K562 (cell line): ENCODE data around the gene ABCA10. TPM values are rescaled to one million over a fixed set of nuclear protein-coding genes. Genes with fewer than 3 reads are reported as not detected.

ENCODE experiments used
- ATAC-seq: fragments of 200-7000 bp; cut with Tn5 transposase; 3 replicates; pipeline ENCODE4 v1.9.1; 2020; ENCODE audit warnings: moderate library complexity
- BruUV-seq: library from RNA; stranded (reverse); fragments of 400-500 nt; replicated peaks from 2 replicates; lab custom pipeline; 2021; lab: Mats Ljungman, UMichigan
- CTCF ChIA-PET: fragments of 300-600 bp; formaldehyde crosslinking; extraction: SDS; loops from one replicate; lab custom pipeline; 2021; ENCODE audit warnings: low intra/inter-chr PET ratio; lab: Yijun Ruan, JAX
- POLR2A ChIA-PET: fragments of 300-600, 350-650 bp; sonication (Branson Sonifier 250); formaldehyde crosslinking; extraction: SDS; loops from one replicate; lab custom pipeline; 2021; ENCODE audit warnings: antibody characterized with exemption, inconsistent platforms; lab: Yijun Ruan, JAX
- DNase-seq, 4 experiments: peaks; one replicate each; pipeline versions ENCODE4 v3.0.0 to v3.0.0-alpha.2; 2011 to 2018; ENCODE audit warnings: low spot score in 3 of 4, mixed read lengths in 3 of 4; ENCODE audit errors: extremely low read depth in 1 of 4
- FAIRE-seq: peaks from 2 replicates; lab custom pipeline; 2011; peaks lifted over from hg19 to GRCh38; lab: Jason Lieb, UNC
- H2AFZ ChIP-seq: 2 replicates; pipeline ENCODE4 v1.6.0; 2011; ENCODE audit warnings: low read depth, low read length, control low read depth, inconsistent platforms
- H3K27ac ChIP-seq: fragments of 200-600 bp; 3 replicates; pipeline ENCODE4 v1.8.0; 2011; ENCODE audit warnings: low read depth, mild to moderate bottlenecking, control low read depth, inconsistent platforms, low read length, moderate library complexity, mixed read lengths; ENCODE audit errors: extremely low read depth
- H3K27me3 ChIP-seq, 2 experiments: fragments of 300-600 bp in 1 of 2; 2 replicates in 1 of 2; 3 replicates in 1 of 2; pipeline versions ENCODE4 v1.6.0 to v1.8.0; 2011; ENCODE audit warnings: inconsistent platforms in 2 of 2, low read length in 2 of 2, mild to moderate bottlenecking in 1 of 2, mixed read lengths in 1 of 2, moderate library complexity in 1 of 2; ENCODE audit not compliant: control insufficient read depth in 2 of 2, insufficient read depth in 2 of 2
- H3K36me3 ChIP-seq: fragments of 300-600 bp; 3 replicates; pipeline ENCODE4 v1.8.0; 2011; ENCODE audit warnings: mild to moderate bottlenecking, low read length, inconsistent platforms; ENCODE audit not compliant: control insufficient read depth, insufficient read depth
- H3K4me1 ChIP-seq, 2 experiments: fragments of 200-600 bp in 1 of 2; replicated peaks in 1 of 2; 2 replicates in 1 of 2; 3 replicates in 1 of 2; pipeline versions ENCODE4 v1.5.1 to v1.8.0; 2011; ENCODE audit warnings: inconsistent platforms in 2 of 2, low read length in 2 of 2, mild to moderate bottlenecking in 1 of 2, mixed read lengths in 1 of 2, moderate library complexity in 1 of 2; ENCODE audit not compliant: control insufficient read depth in 2 of 2, insufficient read depth in 2 of 2
- H3K4me2 ChIP-seq: 2 replicates; pipeline ENCODE4 v1.6.1; 2011; ENCODE audit warnings: low read length, control low read depth, inconsistent platforms, mixed read lengths; ENCODE audit not compliant: insufficient read depth
- H3K4me3 ChIP-seq: fragments of 200-600 bp; sonication (generic), shearing (Covaris generic); 2 replicates; pipeline ENCODE4 v1.5.1; 2016; ENCODE audit warnings: control low read depth, inconsistent platforms
- H3K79me2 ChIP-seq: fragments of 200-600 bp; 3 replicates; pipeline ENCODE4 v1.8.0; 2011; ENCODE audit warnings: low read length, inconsistent platforms; ENCODE audit not compliant: control insufficient read depth, insufficient read depth
- H3K9ac ChIP-seq, 2 experiments: 2 replicates each; pipeline versions ENCODE4 v1.6.0 to v1.6.1; 2011; ENCODE audit warnings: low read depth in 2 of 2, low read length in 2 of 2, control low read depth in 1 of 2, inconsistent platforms in 1 of 2, mild to moderate bottlenecking in 1 of 2, mixed read lengths in 1 of 2; ENCODE audit not compliant: insufficient read depth in 1 of 2
- H3K9me1 ChIP-seq: one replicate; pipeline ENCODE4 v1.6.0; 2011; ENCODE audit warnings: inconsistent platforms, mild to moderate bottlenecking, low read length, moderate library complexity; ENCODE audit not compliant: control insufficient read depth, insufficient read depth
- H3K9me3 ChIP-seq: replicated peaks from 2 replicates; pipeline ENCODE4 v1.5.1; 2011; ENCODE audit warnings: low read depth, low read length, inconsistent platforms; ENCODE audit not compliant: control insufficient read depth, insufficient read depth
- H4K20me1 ChIP-seq: replicated peaks from 2 replicates; pipeline ENCODE4 v1.6.1; 2011; ENCODE audit warnings: low read length, inconsistent platforms, mixed read lengths; ENCODE audit not compliant: control insufficient read depth, insufficient read depth
- KLF6 ChIP-seq: fragments of 250-450 bp; sonication (Bioruptor Pico); IDR thresholded peaks from 2 replicates; pipeline ENCODE4 v1.4.0; 2020; ENCODE audit warnings: mild to moderate bottlenecking, moderate library complexity, borderline replicate concordance
- LCOR ChIP-seq: sonication (generic); formaldehyde crosslinking; IDR thresholded peaks from 2 replicates; pipeline ENCODE4 v1.8.0; 2022; ENCODE audit warnings: mild to moderate bottlenecking, missing genetic modification reagents
- NFATC3 ChIP-seq: fragments of 450-650 bp; IDR thresholded peaks from 2 replicates; pipeline ENCODE4 v1.6.1; 2017; ENCODE audit warnings: mild to moderate bottlenecking
- POLR2B ChIP-seq: fragments of 450-650 bp; IDR thresholded peaks from 2 replicates; pipeline ENCODE4 v1.6.1; 2018; ENCODE audit warnings: low read depth; ENCODE audit not compliant: partially characterized antibody
- ZNF121 ChIP-seq: sonication (generic); formaldehyde crosslinking; conservative IDR thresholded peaks from 2 replicates; pipeline ENCODE4 v1.8.0; 2022; ENCODE audit warnings: missing genetic modification reagents
- ZNF324 ChIP-seq: fragments of 250-450 bp; sonication (Bioruptor Pico); IDR thresholded peaks from 2 replicates; pipeline ENCODE4 v1.4.0; 2020; ENCODE audit warnings: mild to moderate bottlenecking
- WGBS: fragments of 100-300 bp; shearing (Covaris generic); methylation state at CpG from one replicate; pipeline ENCODE4 v1.1.6; 2016; ENCODE audit warnings: low coverage, mixed read lengths; ENCODE audit not compliant: insufficient coverage; ENCODE audit errors: missing lambda C conversion rate; 5-methylcytosine and 5-hydroxymethylcytosine counted together
- in situ Hi-C: fragments of 300-500 bp; cut with MboI; formaldehyde crosslinking; loops from 4 replicates; pipeline ENCODE4 v1.15.0; 2018; ENCODE audit warnings: inconsistent platforms, mixed read lengths
- intact Hi-C: fragments of 100-400 bp; cut with micrococcal nuclease; formaldehyde crosslinking; loops from 2 replicates; pipeline ENCODE4 v1.14.2; 2022
- polyA plus RNA-seq, 8 experiments: library from polyadenylated mRNA; depleted of rRNA in 4 of 8; stranded (reverse) in 5 of 8; unstranded in 3 of 8; fragments of >200 nt; fragmentation: Nextera tagmentation in 2 of 8; fragmentation: Illumina TruSeq in 1 of 8; extraction: Ambion mirVana in 2 of 8; extraction: Trizol in 1 of 8; gene quantifications; 2 replicates each; pipeline versions ENCODE4 v1.2.1 to v1.2.3, GENCODE V29; 2011 to 2014; ENCODE audit warnings: inconsistent platforms in 1 of 8, missing spikeins in 1 of 8
- total RNA-seq, 7 experiments: library from RNA; depleted of rRNA in 6 of 7; stranded (reverse); fragments of >200 nt in 6 of 7; fragmentation: Illumina TruSeq in 2 of 7; extraction: Trizol in 2 of 7; gene quantifications; 2 replicates each; pipeline versions ENCODE4 v1.2.1 to v1.2.3, GENCODE V29; 2011 to 2021; ENCODE audit warnings: low replicate concordance in 1 of 7
- TF ChIP-seq, protein P1 (sequence below), 2 experiments: fragments of 450-650 bp in 1 of 2; sonication (generic) in 1 of 2; formaldehyde crosslinking in 1 of 2; IDR thresholded peaks; 2 replicates each; pipeline versions ENCODE4 v1.7.1 to v1.9.0; 2016 to 2022; ENCODE audit warnings: inconsistent platforms in 1 of 2, mild to moderate bottlenecking in 1 of 2, missing genetic modification reagents in 1 of 2
- TF ChIP-seq, protein P2 (sequence below): sonication (generic); formaldehyde crosslinking; IDR thresholded peaks from 2 replicates; pipeline ENCODE4 v1.4.0; 2020; ENCODE audit warnings: mild to moderate bottlenecking, missing genetic modification reagents
- TF ChIP-seq, protein P3 (sequence below): sonication (generic); formaldehyde crosslinking; IDR thresholded peaks from 2 replicates; pipeline ENCODE4 v1.8.0; 2022; ENCODE audit warnings: missing genetic modification reagents, mild to moderate bottlenecking, borderline replicate concordance

The ABCA10 gene
- total and polyA plus RNA-seq, 9 of the 15 experiments (the other 6 are each of a cell fraction or from before 2014, with no cell fraction given): 0.04 to 0.45 (median 0.15) TPM; not detected in 1

DNA sequence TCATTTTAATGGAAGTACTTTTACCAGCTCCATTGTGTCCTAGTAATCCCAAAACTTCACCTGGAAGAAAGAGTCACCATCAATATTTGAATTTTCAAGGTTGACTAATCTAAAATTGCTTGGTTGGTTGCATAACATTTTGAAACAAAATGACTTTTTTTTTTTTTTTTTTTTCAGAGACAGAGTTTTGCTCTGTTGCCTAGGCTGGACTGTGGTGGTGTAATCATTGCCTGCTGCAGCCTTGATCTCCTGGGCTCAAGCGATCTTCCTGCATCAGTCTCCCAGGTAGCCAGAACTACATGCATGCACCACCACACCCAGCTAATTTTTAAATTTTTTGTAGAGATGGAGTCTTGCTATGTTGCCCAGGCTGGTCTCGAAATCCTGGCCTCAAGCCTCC is 74.4 kb downstream of the ABCA10 start:
- intact Hi-C loops (no loop called here), in situ Hi-C loops (no loop called here)
- no peaks in the 10 kb centered on the region for H3K4me1 ChIP-seq
- 70% methylated on average over 1 of the region's 2 CpGs for WGBS
- H3K9me3 ChIP-seq: no peaks in the 10 kb centered on the region; the same call in 1 of the 2 replicates
- H3K27me3 ChIP-seq: no peaks in the 10 kb centered on the region
- CTCF ChIA-PET: no interaction called here
- no peaks in the 10 kb centered on the region for H3K9me1 ChIP-seq
- ATAC-seq (no peak), FAIRE-seq (no peak), DNase-seq (no peak)
- no peak overlapping the region for H2AFZ ChIP-seq
- H3K36me3 ChIP-seq: no peaks in the 10 kb centered on the region
- H3K79me2 ChIP-seq: no peaks in the 10 kb centered on the region
- H3K4me3 ChIP-seq: no peak overlapping the region
- no peak overlapping the region for H3K9ac ChIP-seq
- no peak overlapping the region for H3K4me2 ChIP-seq
- TF ChIP-seq, protein P1, sequence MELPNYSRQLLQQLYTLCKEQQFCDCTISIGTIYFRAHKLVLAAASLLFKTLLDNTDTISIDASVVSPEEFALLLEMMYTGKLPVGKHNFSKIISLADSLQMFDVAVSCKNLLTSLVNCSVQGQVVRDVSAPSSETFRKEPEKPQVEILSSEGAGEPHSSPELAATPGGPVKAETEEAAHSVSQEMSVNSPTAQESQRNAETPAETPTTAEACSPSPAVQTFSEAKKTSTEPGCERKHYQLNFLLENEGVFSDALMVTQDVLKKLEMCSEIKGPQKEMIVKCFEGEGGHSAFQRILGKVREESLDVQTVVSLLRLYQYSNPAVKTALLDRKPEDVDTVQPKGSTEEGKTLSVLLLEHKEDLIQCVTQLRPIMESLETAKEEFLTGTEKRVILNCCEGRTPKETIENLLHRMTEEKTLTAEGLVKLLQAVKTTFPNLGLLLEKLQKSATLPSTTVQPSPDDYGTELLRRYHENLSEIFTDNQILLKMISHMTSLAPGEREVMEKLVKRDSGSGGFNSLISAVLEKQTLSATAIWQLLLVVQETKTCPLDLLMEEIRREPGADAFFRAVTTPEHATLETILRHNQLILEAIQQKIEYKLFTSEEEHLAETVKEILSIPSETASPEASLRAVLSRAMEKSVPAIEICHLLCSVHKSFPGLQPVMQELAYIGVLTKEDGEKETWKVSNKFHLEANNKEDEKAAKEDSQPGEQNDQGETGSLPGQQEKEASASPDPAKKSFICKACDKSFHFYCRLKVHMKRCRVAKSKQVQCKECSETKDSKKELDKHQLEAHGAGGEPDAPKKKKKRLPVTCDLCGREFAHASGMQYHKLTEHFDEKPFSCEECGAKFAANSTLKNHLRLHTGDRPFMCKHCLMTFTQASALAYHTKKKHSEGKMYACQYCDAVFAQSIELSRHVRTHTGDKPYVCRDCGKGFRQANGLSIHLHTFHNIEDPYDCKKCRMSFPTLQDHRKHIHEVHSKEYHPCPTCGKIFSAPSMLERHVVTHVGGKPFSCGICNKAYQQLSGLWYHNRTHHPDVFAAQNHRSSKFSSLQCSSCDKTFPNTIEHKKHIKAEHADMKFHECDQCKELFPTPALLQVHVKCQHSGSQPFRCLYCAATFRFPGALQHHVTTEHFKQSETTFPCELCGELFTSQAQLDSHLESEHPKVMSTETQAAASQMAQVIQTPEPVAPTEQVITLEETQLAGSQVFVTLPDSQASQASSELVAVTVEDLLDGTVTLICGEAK (IDR thresholded peaks at IDR 0.05): no peak
- TF ChIP-seq, protein P1 (CRISPR knock-in tag; IDR thresholded peaks at IDR 0.05): no peak
- TF ChIP-seq, protein P2, sequence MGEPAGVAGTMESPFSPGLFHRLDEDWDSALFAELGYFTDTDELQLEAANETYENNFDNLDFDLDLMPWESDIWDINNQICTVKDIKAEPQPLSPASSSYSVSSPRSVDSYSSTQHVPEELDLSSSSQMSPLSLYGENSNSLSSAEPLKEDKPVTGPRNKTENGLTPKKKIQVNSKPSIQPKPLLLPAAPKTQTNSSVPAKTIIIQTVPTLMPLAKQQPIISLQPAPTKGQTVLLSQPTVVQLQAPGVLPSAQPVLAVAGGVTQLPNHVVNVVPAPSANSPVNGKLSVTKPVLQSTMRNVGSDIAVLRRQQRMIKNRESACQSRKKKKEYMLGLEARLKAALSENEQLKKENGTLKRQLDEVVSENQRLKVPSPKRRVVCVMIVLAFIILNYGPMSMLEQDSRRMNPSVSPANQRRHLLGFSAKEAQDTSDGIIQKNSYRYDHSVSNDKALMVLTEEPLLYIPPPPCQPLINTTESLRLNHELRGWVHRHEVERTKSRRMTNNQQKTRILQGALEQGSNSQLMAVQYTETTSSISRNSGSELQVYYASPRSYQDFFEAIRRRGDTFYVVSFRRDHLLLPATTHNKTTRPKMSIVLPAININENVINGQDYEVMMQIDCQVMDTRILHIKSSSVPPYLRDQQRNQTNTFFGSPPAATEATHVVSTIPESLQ: no peak
- TF ChIP-seq ZNF121 (CRISPR knock-in tag): peak; percentile 34; the same call in 1 of the 2 replicates
- no peak for TF ChIP-seq ZNF324
- no peak for TF ChIP-seq LCOR (CRISPR knock-in tag)
- TF ChIP-seq NFATC3: no peak
- TF ChIP-seq KLF6 (CRISPR knock-in tag): no peak
- TF ChIP-seq, protein P3, sequence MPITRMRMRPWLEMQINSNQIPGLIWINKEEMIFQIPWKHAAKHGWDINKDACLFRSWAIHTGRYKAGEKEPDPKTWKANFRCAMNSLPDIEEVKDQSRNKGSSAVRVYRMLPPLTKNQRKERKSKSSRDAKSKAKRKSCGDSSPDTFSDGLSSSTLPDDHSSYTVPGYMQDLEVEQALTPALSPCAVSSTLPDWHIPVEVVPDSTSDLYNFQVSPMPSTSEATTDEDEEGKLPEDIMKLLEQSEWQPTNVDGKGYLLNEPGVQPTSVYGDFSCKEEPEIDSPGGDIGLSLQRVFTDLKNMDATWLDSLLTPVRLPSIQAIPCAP (CRISPR knock-in tag): no peak
- TF ChIP-seq POLR2B: no peak
- H4K20me1 ChIP-seq: no peaks in the 10 kb centered on the region
- no peak overlapping the region for H3K27ac ChIP-seq
- BruUV-seq: no TSS peak
- POLR2A ChIA-PET: no interaction called here
